Muscle of arm (tissue), 14 donors: Measurements from ENCODE around the gene HACD2. TPM values are rescaled to one million over a fixed set of nuclear protein-coding genes. Genes with fewer than 3 reads are reported as not detected.

ENCODE experiments used
- DNase-seq: peaks from one replicate; pipeline ENCODE4 v3.0.0-alpha.2; 2013
- long read RNA-seq, 11 donors: transcript quantifications; one replicate each; lab custom pipeline, GENCODE V29; 2026
- polyA plus RNA-seq, 12 donors: library from polyadenylated mRNA; unstranded; fragments of 120-200 nt; gene quantifications; one replicate each; pipeline ENCODE4 v1.2.1, GENCODE V29; 2013; ENCODE audit not compliant: insufficient read length in 12 of 12

HACD2 gene, protein sequence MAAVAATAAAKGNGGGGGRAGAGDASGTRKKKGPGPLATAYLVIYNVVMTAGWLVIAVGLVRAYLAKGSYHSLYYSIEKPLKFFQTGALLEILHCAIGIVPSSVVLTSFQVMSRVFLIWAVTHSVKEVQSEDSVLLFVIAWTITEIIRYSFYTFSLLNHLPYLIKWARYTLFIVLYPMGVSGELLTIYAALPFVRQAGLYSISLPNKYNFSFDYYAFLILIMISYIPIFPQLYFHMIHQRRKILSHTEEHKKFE
- polyA plus RNA-seq: 10 to 100 TPM in 11 of 12 donors, not detected in 1; 10.3 to 27.5 (median 14.2) TPM
- long read RNA-seq, donor 1, full-length matches to known transcripts: 9 of 22 reads
- long read RNA-seq, donor 1, partial matches to known transcripts: 13 of 22 reads
- long read RNA-seq, donor 1, other reads (novel, unspliced or antisense): 0 of 22 reads
- long read RNA-seq, donor 2, full-length matches to known transcripts: 5 of 5 reads
- long read RNA-seq, donor 2, partial matches to known transcripts: 0 of 5 reads
- long read RNA-seq, donor 2, other reads (novel, unspliced or antisense): 0 of 5 reads
- long read RNA-seq, donor 3: 0 reads
- long read RNA-seq, donor 4, full-length matches to known transcripts: 1 of 6 reads
- long read RNA-seq, donor 4, partial matches to known transcripts: 5 of 6 reads
- long read RNA-seq, donor 4, other reads (novel, unspliced or antisense): 0 of 6 reads
- long read RNA-seq, donor 5, full-length matches to known transcripts: 4 of 4 reads
- long read RNA-seq, donor 5, partial matches to known transcripts: 0 of 4 reads
- long read RNA-seq, donor 5, other reads (novel, unspliced or antisense): 0 of 4 reads
- long read RNA-seq, donor 6: 0 reads
- long read RNA-seq, donor 7, full-length matches to known transcripts: 1 of 1 reads
- long read RNA-seq, donor 7, partial matches to known transcripts: 0 of 1 reads
- long read RNA-seq, donor 7, other reads (novel, unspliced or antisense): 0 of 1 reads
- long read RNA-seq, donor 8, full-length matches to known transcripts: 1 of 1 reads
- long read RNA-seq, donor 8, partial matches to known transcripts: 0 of 1 reads
- long read RNA-seq, donor 8, other reads (novel, unspliced or antisense): 0 of 1 reads
- long read RNA-seq, donor 9: 0 reads
- long read RNA-seq, donor 10, full-length matches to known transcripts: 1 of 1 reads
- long read RNA-seq, donor 10, partial matches to known transcripts: 0 of 1 reads
- long read RNA-seq, donor 10, other reads (novel, unspliced or antisense): 0 of 1 reads
- long read RNA-seq, donor 11, full-length matches to known transcripts: 6 of 6 reads
- long read RNA-seq, donor 11, partial matches to known transcripts: 0 of 6 reads
- long read RNA-seq, donor 11, other reads (novel, unspliced or antisense): 0 of 6 reads

DNA sequence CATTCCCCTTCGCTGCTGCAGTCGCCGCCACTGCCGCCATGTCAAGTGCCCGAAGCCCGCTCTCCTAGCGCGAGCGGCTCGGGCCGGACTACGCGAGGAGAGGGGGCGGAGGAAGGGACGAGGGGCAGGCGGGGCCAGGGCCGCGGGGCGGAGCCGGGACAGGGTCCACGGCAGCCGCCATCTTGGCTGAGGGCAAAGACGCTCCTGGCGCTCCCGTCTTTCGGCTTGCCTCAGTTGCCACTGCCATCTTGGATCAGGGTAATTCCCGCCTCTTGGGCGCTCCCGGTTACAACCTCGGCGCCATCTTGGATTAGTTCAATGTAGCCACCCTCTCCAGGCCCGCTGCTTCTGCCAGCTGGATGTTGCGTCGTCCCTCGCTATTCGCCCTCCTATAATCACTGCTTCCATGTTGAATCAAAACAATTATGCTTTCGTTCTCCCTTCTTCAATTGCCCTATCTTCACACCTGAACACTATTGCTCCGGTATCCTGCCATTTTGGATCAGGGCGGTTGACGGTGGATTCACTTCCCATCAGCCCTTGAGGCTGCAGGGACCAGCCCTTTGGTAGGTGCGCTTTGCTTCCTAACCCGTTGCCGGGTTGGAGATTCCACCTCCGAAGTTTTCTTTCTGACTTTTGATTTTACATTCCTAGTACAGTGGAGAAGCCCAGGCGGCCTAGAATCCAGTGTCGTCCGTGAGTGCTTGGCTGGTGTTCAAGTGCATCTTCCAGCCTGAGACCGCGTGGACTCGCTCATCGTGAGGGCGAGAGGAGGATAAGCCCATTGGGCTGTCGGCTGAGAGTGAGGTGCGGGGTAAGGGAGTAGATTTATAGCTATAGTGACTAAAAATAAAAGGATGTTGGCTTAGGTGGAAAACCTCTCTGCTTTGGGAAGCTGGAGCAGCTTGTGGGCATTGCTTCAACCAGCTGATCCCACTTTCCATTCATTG is at the start of gene HACD2:
Gene HACD2 (minus strand): TSS at position 66 of the 950 bp plus-strand sequence. CDS start 26 bp downstream, at position 40.
- peak; percentile 97 for DNase-seq

DNA sequence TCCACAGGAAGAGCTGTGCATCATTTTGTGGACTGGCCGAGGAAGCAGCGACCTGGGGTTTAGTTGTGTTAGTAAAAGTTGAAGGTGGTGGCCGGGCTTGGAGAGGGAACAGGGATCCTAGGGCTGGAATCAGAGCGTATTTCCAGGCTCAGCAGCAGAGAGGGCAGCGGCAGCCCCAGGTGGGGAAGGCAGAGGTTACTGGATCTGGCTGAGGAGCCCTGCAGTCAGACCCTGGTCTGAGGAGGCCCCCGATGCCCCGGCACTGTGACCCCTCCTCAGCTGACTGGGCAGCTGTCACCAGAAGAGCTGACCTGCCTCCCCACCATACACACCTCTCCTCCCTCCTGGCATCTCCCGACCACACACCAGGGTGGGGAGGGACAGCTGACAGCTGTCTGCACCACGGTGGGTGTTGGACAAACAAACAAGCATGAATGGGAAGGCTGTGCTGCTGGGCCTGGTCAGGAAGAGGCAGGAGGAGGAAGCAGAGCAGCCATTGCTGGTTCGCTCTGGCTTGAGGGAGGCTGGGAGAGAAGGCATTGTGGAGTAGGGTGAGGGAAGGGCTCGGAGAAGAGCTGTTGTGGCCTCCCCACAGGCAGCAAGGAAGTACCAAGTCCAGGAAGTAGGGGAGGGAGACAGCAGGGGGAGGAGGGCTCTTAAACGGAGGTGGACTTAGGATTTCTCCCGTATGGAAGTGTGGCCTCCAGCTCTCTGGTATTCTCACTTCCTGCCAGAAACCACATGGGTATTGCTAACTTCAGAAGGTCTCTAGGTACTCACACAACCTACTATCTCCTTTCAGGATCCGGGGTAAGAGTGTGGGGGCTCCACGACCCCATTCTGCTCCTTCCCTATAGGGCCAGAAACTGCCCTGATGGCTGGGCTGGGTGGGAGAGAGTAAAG is 49.5 kb upstream of the HACD2 start:
- no peak for DNase-seq

DNA sequence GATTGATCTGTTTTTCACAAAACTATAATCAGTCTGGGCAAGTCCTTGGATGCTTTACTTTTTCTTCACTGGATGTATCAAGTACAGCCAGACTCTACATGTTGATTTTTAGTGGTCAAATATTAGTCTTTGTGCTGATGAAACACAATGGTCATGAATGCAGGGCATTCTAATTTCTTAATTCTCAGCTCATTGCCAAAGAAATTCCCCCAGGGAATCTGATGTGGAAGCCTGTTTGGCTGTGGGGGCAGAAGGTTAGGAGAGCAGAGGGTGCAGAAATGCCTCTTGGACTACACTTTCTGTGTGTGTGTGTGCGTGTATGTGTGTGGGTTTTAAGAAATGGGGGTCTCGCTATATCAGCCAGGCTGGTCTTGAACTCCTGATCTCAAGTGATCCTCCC is 48.7 kb upstream of the HACD2 start:
- DNase-seq: no peak

DNA sequence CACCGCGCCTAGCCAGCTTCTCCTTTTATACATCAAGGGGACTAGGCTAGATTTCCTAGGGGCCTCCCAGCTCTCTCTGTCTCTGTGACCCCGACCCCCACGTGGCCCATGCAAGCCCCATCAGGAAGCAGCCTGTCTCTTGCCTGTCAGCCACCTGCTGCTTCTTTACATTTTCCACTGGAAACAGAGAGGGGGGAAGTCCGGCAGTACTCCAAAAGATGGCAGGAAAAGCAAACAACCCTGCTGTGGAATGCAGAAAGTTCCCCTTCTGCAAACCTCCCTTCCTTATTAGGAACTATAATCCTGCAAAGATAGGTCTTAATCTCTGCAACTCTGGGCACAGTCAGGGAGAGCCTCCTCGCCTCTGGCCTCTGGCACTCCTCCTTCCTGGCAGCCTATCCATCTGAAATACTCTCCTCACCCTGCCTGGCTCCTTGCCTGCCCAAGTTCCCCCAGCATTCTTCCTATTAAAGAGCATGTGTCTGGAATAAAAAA is 47.4 kb upstream of the HACD2 start:
- no peak for DNase-seq

DNA sequence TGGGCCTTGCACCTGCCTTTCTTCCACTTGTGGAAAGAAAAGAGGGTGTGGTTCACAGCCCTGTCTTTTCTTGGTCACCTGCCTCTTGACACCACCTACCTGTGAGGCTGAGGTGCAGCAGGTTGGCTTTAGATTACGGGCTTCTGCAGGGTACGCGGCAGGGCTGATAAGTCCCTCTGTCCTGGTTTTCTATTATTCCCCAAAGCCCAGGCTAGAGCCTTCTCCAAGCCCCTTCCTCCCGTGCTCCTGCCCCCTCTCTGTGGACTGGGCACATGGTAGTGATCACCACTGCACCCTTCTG is 44.8 kb upstream of the HACD2 start:
- DNase-seq: no peak

DNA sequence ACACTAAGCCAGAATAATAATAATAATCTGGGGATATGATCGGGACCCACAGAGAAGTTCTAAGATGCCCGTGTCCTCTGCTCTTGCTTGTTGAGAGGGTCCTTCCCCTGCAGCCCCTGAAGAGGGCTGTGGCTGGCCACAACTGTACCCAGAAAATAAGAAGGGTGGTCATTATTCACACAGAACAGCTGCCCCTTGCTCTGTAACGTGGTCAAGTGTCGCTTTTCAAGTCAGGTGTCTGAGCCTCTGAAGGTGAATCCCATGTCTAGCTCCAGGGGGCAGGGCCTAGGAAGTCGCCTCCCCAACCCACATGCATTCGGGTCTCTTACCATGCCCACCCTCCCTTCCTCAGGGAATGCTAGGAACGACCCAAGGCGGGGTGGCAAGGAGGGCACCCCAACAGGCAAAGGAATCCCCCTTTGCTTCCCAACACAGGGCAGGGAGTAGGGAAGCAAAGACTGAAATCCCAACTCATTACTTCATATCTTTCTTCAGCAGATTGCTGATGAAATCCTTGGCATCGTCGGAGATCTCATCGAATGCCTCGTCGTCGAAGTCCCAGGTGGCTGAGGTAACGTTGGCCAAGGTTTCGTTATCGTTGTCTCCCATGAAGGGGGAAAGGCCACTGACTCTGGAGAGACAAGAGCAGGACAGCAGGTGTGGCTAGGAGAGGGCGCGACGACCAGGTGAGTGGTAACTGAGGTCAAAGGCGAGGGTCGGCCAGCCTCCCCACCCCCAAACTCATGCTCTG is 44.3 kb upstream of the HACD2 start:
- no peak for DNase-seq

DNA sequence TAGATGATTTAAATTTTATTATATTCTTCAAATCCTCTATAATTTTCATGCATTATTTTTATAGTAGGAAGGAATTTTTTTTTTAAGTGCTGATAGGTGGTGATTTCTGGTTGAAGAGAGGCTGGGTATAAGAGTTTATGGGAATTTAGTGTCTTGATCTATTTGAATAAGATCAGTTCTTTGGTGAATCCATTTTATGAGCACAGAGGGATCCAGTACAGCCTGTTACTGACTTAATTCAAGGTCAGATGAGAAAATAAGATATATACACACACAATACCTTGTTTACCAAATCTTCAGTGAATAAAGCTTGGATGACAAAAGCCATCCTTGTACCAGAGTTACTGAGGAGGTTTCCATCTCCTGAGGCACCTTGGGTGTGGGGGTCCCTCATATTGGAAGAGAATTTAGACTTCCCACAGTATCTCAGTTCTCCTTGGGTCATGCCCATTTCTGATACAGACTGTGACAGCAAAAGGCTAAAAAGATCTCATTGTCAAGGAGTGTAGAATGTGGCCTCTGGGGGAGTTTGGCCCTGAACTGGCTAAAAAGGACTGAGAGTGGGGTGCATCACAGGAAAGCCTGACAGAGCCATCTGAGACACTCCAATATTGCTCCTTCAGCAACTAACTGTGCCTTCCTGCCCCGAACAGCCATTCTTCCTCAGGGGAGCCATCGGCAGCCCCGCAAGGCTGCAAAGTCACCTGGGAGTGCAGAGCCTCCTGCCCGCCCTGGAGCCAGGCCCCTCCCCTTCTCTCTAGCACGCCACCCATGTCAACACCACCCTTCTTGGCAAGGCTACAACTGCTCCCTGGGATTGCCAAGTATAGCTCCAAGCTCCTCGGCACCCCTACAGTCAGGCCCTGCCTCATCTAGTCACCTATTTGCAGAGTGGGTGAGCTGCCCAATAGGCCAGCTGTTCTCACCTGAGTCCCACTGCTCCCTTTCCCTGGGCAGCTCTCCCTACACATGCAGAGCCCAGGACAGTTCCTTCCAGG is 43.1 kb upstream of the HACD2 start:
- no peak for DNase-seq

DNA sequence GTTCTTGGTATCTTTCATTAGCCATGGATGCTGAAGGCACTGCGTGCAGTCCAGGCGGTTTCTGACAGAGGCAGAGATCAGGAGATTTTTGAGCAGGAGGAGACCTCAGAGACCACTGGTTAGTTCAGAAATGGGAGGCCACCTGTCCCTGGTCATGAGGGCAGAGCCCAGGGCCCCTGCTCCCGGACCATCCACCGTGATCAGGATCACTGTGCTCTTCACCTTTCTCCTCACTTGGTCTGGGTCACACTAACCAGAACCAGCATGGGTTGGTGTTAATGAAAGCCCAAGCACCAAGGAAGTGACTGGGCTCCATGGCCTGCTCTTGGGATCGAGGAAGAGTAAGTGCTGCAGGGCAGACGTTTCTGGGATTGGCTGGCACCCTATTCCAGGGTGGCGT is 42.0 kb upstream of the HACD2 start:
- no peak for DNase-seq

DNA sequence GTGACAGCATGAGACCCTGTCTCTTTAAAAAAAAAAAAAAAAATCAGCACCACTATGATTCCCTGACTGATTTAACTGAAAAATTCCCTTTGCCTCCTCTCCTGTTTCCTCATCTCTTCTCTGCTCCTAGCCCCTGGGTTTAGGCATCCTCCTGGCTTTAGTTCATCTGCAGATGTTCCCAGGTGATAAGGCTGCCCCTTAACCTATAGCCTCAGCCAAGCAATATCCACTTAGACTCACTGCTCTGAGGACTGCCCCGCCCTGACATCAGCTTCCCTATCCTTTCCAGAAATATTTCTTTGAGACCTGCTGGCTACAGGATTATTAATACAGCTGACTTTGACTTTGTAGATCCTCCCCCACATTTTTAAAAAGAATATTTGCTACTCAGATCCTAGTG is 39.4 kb upstream of the HACD2 start:
- no peak for DNase-seq

DNA sequence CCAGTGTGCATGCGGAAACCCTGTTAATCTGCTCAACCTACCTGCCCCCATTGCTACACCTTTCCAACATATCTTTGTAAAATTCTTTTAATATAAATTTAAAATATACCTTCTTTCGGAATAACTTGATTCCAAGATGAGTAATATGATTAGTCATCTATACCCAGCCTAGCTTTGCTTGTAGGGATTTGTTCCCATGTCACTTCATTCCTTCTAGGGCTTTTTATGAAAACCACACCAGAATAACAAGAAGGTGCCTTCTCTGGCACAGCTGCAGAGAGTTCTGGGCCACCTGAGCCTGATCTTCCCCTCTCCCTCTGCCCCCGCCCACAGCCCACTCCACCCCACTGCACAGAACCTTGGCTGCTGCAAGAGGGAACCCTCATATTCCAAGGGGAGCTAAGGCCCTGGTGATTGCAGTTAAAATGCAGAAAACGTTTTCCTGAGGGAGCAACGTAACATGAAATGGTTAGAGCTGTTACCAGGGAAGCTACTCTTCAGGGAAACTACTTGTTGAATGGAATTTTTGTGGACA is 38.6 kb upstream of the HACD2 start:
- DNase-seq: no peak

DNA sequence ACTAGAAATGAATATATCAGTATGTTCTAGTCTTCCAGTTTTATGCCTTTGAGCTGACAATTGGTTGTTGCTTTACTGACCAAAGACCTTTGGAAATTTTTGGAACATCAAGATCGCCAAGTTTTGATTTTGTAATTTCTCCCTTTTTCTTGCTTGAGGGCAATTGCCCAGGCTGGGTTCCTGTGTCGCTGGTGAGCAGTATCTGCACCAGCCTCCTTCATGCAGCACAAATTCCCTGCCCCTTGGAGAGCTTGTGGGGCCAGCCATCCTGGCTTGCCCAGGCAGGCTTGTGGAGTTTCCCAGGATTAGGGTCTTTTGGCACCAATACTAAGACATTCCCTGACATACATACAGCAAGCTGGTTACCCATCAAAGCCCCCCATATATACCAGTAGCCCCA is 37.9 kb upstream of the HACD2 start:
- no peak for DNase-seq

DNA sequence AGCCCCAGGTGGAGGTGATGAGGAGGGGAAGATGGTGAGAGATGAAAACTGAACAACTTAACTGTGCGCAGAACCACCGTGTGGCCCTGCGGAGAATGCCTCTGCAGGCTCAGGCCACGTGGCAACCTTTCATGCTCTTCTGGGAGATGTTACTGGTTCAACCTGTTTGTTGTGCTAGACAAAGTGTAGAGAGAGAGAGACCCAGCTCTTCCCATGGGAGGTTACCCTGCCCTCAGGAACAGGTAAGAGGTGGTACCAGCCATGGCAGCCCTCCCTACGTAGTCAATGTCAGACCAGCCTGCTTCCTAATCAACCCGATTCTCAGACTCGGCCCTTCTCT is 37.0 kb upstream of the HACD2 start:
- no peak for DNase-seq

DNA sequence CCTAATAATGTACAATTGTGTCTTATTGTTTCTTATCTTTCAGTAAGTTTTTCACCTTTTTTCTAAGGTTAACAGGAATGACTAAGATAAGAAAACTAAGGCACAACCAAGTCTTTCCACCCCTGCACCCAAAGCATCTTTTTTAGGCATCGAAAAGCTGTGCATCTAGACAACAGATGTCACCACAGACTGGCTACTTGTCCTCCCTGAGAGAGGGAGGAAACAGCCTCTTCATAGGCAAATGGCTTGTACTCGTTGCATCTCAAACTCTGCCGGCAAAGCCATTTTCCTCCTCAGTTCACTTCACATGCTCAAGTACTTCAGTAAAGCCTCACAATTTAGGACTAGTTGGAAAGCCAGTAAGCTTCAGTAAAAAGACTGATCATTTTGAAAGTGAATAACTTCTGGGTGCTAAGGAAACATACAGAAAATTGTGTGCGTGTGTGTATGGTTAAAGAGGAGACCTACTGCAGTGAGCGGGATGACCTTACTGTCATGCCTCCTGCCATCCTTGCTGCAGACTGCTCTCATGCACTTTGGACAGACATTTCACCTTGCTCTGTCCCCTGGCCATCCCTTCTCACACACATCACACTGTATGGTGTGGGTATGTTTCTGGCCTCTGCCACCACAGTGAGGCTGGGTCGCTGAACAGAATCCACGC is 36.5 kb upstream of the HACD2 start:
- DNase-seq: no peak

DNA sequence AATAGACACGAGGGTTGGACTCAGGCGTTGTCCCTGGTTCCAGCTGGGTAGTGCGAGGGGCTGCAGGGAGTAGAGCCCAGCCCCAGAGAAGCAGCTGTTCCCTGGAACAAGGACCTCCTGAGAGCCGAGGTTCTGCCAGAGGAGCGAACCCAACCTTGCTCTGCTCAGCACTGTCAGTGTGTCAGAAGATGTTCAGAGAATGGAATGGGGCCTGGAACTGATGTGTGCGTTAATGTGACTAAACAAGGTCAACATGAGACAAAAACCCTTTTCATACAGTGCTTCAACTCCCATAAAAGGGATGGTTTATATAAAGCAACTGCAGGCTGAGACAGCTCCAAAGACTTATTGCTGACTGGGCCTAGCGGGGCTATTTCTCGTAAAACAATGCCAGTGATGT is 35.5 kb upstream of the HACD2 start:
- DNase-seq: no peak

DNA sequence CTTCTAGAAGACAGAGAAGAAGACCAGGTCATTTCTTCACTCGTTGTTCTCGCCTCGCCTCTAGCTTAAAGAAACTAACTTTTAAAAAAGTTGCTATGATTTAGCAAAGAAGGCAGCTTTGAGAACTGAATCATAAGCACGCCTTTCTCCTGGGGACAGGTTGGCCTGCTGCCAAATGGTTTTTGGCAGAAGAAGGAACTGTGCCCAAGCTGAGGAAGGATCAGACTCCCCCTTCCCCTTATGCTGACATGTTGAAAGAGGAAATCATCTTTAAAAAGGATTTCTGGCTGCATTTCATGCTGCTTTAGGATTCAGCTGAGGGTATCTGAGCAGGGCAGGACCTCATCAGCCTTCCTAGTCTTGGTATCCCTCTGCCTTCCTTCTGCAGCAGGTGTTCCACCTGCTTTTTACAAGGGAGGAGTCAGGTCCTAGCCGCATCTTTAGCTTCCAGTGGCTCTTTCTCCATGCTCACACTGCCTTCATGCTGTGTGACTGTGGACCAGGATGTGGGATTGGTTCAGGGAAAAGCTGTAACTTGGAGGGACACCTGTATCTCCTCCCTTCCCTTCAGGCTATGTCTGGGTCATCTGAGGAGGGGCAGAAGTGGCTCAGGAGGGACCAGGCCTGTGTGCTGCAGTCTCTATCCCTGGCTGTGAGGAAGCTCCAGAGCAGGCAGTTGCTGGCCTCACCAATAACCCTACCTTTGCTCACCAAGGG is 34.1 kb upstream of the HACD2 start:
- peak; percentile 61 for DNase-seq
